Fibroblast of skin of right quadriceps (primary cell): ENCODE results near the gene EFL1.

Source experiments
- DNase-seq: peaks from one replicate; pipeline ENCODE4 v3.0.0-alpha.2; 2013

Gene EFL1

DNA sequence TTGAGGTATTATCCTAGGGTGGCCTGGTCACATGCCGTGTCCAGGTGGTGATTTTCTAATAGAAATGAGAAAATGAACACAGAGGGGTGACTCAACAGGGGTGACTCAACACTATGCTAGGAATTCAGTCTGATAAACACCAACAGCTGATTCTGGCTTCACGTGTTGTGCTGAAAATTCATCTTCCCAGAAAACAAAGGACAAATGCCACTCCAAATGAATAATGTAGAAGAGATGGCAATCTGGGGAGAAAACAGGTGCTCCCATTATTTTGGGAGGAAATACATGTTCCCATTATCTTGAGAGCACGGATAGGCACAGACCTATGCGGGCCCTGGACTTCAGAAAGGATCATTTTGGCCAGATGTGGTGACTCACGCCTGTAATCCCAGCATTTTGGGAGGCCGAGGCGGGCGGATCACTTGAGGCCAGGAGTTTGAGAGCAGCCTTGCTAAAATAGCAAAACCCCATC, 115.5 kb downstream of the EFL1 start:
- peak; percentile 80 for DNase-seq

GRCh38 chr15:82146576-82146975, 116.0 kb downstream of the EFL1 start:
- DNase-seq: no peak

GRCh38 chr15:82143390-82144385, 118.8 kb downstream of the EFL1 start:
- DNase-seq: no peak

DNA sequence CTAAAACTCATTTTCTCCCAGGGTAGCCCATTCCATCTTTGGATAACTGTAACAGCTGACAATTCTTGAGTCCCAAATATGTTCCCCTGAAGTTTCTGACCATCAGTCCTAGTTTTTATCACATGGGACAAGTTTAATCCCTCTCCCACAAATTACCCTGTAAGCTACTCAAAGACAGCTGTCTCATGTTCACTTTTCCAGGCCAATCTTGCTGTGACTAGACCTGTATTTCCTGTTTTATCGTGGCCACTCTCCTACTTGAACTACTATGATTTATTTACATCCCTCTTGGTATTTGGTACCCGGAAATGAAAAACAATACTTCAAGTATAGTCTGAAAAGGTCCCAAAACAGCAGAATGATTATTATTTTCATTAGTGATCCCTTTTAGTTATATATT, 121.6 kb downstream of the EFL1 start:
- DNase-seq: no peak

- DNase-seq: peak; percentile 74
These were observed 122.7 kb downstream of the EFL1 start for GRCh38 chr15:82139823-82140268.

DNA sequence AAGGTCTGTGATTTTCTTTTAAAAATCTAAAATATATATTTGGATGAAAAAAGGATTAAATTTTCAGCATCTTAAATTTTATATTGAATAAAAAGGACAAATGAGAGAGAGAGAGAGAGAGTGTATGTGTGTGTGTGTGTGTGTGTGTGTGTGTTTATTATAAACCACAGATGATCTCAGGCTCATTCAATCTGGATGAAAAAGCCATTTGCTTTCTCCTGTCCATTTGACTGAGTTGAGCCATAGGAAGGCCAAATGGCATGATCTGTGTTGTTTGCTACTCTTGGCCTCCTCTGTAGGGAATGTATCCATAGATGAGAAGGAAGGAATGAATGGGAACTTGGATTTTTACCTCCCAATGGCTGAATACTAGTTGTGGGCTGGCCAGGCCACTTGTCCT, 124.2 kb downstream of the EFL1 start:
- DNase-seq: no peak

- DNase-seq: no peak
These were observed 125.3 kb downstream of the EFL1 start for GRCh38 chr15:82137261-82137660.

GRCh38 chr15:82136120-82136519, 126.4 kb downstream of the EFL1 start:
- no peak for DNase-seq

GRCh38 chr15:82135638-82136037, 126.9 kb downstream of the EFL1 start:
- DNase-seq: peak; percentile 40

GRCh38 chr15:82134461-82134860, 128.1 kb downstream of the EFL1 start:
- no peak for DNase-seq

GRCh38 chr15:82133251-82133650, 129.3 kb downstream of the EFL1 start:
- DNase-seq: no peak

- peak; percentile 89 for DNase-seq
These were observed 129.8 kb downstream of the EFL1 start for GRCh38 chr15:82132742-82133141.

DNA sequence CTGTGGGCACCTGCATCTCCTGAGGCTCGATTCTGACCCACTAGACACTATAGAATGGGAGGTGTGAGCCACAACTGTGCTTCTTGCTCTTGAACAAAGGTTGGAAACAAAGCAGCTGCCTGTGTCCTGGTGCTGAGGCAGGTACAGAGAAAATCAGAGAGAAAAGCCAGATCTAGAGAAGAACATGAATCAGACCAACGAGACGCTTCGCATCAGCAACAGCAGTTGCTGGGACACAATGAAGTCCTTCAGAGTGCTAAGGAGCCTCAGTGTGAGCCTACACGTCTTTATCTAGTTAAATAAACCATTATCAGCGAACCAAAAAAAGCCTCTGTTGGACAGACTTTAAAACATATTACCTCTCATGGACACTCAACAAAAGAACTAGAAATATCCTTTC, 130.4 kb downstream of the EFL1 start:
- DNase-seq: no peak

DNA sequence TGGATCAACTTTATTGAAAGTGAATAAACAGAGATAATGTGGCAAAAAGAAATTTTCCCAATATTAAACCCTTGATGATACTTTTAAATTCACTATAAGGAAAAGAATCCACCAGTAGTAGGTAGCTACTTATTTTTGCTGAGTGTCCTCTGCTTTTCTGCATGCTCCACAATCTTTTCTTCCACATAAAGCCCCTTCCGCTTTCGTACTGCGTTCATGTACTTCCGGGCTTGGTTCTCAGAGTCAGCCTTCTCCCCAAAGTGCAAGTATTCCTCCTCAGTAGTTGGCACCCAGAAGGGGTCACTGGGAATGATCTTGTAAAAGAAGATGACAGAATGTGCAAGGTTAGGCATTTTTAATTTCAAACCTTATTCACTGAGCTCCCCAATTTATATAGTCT, 132.3 kb downstream of the EFL1 start:
- DNase-seq: no peak

- DNase-seq: peak; percentile 98
These were observed 132.8 kb downstream of the EFL1 start for GRCh38 chr15:82129761-82130160.

DNA sequence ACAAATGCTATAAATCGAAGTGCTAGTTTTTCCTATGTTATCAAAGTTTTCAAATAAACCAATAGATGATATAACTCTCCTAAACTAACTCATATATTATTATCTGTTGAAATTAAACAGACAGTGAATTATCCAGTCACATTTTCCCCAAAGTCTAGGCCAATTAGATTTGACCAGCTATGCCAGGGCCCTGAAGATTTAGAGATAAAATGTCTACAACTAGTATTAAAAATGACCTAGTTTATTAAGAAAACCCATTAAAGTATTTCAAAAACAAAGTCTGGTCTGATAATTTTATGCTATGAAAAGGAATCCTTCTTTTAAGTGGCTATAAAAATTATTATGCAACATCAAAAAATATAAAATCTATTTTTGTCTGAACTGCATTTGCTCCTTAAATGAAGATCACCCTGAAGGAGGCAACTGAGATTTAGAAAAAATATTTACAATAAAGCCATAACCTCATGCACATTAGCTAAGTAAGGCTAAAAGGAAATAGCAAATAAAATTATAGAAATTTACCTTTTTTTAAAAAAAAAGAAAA, 133.3 kb downstream of the EFL1 start:
- no peak for DNase-seq

- DNase-seq: peak; percentile 77
These were observed 134.0 kb downstream of the EFL1 start for GRCh38 chr15:82128401-82129148.

DNA sequence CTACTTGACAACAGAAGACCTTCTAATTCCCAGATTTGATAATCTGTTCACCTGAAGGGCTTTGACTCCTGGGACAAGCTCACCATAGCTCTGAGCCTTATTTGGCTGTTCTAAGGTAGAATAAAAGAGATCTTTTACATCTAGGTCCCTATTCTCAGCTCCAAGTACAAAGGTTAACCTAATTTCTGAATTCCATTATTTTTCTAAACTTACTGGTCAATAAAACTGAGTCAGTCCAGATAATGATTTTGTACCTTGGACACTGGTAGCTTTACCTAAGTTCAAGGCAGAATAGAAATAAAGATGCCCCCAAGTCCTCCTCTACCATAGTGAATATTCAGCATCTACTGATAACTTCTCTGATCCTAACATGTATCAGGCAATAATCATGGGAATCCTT, 135.0 kb downstream of the EFL1 start:
- DNase-seq: no peak

DNA sequence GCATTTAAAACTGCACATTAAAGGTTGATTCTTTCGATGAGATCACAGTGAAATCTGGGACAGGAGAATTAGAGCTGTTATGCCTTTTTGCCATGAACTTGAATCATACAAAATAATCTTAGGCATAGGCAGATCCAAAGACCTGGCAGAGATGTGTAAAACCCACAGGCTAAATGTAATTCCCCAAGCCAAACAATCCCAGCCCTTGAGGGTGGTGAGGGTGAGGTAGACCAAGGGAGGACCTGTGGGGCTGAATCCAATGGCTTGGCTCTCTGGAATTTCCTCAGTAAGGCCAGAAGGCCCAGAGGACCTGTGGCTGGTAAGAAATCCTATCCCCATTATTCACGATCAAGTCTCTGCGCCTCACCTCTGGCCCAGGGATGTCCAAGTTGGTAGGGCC, 136.2 kb downstream of the EFL1 start:
- DNase-seq: no peak

DNA sequence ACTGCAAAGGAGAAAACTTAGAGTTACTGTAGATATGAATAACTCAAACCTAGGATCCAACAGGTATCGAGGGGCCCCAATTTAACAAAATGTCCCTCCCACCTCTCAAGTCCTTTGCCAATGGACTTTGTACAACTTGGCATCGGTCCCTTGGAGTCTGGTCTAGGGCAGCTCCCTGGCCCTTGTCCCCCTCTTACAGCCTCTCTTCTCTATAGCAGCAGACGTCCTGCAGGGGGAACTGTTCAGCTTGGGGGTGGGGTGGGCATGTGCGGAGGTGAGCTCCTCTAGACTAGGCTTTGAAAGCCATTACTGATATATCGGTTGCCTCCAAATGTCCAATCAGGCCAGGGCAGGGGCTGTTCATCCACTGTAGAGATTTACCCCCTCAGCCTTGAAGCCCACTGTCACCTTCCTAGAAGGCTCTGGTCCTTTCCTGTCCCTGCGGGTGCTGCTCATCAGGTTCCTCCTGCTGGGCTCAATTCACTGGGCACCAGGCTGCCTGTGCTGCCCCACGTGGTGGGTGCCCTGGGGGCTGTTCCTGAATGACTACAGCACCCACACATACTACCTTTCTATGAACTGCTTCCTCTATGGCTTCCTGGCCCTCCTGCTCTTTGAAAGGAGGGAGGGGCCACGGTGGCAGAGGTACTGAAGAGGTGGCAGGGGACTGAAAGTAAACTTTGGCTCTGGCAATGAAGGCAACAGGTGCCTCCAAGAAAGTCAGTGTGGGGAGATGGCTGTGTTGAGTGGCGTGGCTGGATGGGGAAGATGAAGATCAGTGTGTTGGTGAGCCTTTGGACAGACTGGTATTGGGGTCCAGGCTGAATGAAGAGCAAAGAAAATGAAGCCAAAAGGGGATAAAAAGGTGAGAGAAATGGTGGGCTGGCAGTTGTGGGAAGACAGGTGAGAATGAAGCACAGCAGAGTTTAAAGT, 137.9 kb downstream of the EFL1 start:
- no peak for DNase-seq

- peak; percentile 96 for DNase-seq
These were observed 139.7 kb downstream of the EFL1 start for GRCh38 chr15:82122746-82123400.

GRCh38 chr15:82118040-82118439, 144.5 kb downstream of the EFL1 start:
- no peak for DNase-seq
